ENCODE measurements around the gene ALPK1. TPM values are rescaled to one million over a fixed set of nuclear protein-coding genes. Genes with fewer than 3 reads are reported as not detected.

ALPK1 gene
- polyA plus RNA-seq, 2 of the 4 experiments (the other 2 are of a cell fraction), result 3.5 to 15.9 TPM

- no peak for DNase-seq (ENCODE audit: low read depth in 1 of 2, low spot score in 1 of 2)
- ChIA-PET CTCF (no interaction called here), POLR2A (no interaction called here)
- H3K4me1 ChIP-seq, result no peaks in the 10 kb centered on the region
- 87% methylated on average over 7 of the region's 10 CpGs for WGBS (ENCODE audit: missing lambda C conversion rate)
- TF ChIP-seq MAZ (IDR thresholded peaks at IDR 0.05; ENCODE audit: borderline replicate concordance, low read depth, low read length) (no peak), EHF (CRISPR knock-in tag; IDR thresholded peaks at IDR 0.05) (no peak), NPAS2 (CRISPR knock-in tag; IDR thresholded peaks at IDR 0.05; ENCODE audit: borderline replicate concordance) (no peak), SREBF2 (IDR thresholded peaks at IDR 0.05) (no peak), NR3C1 (IDR thresholded peaks at IDR 0.05) (no peak)
- no peak overlapping the region for H3K27ac ChIP-seq
- H3K9me3 ChIP-seq, result no peaks in the 10 kb centered on the region
- ATAC-seq, result no peak
- H3K4me2 ChIP-seq, result no peak overlapping the region
- H3K4me3 ChIP-seq, result no peak overlapping the region
- no peak for FAIRE-seq
These were observed 61.2 kb downstream of the ALPK1 start for GRCh38 chr4:112358415-112358814.

DNA sequence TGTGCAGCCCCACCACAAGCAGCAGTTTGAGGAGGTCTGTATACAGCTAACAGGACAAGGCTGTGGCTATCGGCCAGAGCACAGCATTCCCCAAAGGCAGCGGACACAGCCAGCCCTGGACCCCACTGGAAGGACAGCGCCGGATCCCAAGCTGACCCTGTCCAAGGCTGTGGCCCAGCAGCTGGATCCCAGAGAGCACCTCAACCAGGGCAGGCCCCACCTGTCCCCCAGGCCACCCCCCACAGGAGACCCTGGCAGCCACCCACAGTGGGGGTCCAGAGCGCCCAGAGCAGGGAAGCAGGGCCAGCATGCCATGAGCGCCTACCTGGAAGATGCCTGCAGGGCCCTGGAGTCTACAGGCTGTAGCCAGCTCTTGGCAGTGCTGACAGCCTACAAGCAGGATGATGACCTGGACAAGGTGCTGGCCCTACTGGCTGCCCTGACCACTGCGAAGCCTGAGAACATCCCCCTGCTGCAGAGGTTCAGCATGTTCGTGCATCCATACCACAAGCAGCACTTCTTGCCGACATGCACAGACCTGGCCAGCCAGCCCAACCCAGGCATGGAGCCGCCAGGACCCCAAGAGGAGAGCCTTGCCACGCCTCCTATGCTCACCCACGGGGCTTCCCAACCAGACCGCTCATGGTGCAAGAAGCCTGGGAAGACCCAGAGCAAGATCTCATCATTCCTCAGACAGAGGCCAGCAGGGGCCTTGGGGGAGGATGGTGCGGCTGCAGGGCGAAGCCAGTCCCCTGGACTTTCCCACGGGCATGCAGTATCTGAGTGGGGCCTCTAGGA lies 62.0 kb downstream of the ALPK1 start:
- no peaks in the 10 kb centered on the region for H3K4me1 ChIP-seq
- POLR2A ChIA-PET, result no interaction called here
- CTCF ChIA-PET, result no interaction called here
- WGBS (ENCODE audit: missing lambda C conversion rate), result 91% methylated on average over 4 of the region's 16 CpGs
- no peak overlapping the region for H3K4me2 ChIP-seq
- FAIRE-seq (no peak), DNase-seq (ENCODE audit: low read depth in 1 of 2, low spot score in 1 of 2) (no peak), ATAC-seq (no peak)
- H3K27ac ChIP-seq, result no peak overlapping the region
- H3K4me3 ChIP-seq, result no peak overlapping the region
- no peak for TF ChIP-seq ELK1 (IDR thresholded peaks at IDR 0.05; ENCODE audit: low read depth, low read length)
- no peak for TF ChIP-seq CEBPB (IDR thresholded peaks at IDR 0.05)
- TF ChIP-seq KDM5A (IDR thresholded peaks at IDR 0.05), result no peak
- no peak for TF ChIP-seq TP53 (CRISPR knock-in tag; IDR thresholded peaks at IDR 0.05)
- no peak for TF ChIP-seq PHF8 (IDR thresholded peaks at IDR 0.05; ENCODE audit: borderline replicate concordance, low read depth)
- TF ChIP-seq JUNB (IDR thresholded peaks at IDR 0.05), result no peak
- no peaks in the 10 kb centered on the region for H3K9me3 ChIP-seq

- TF ChIP-seq RARB (CRISPR knock-in tag; IDR thresholded peaks at IDR 0.05) (no peak), NFE2L2 (conservative IDR thresholded peaks at IDR 0.05; ENCODE audit: low read length) (no peak), FOSB (CRISPR knock-in tag; IDR thresholded peaks at IDR 0.05) (no peak), CEBPB (IDR thresholded peaks at IDR 0.05) (no peak), ZNF302 (CRISPR knock-in tag; IDR thresholded peaks at IDR 0.05) (no peak), EP300 (IDR thresholded peaks at IDR 0.05) (no peak)
- CTCF ChIA-PET, result no interaction called here
- 63% methylated on average over 5 of the region's 6 CpGs for WGBS (ENCODE audit: missing lambda C conversion rate)
- Histone ChIP-seq H3K27ac (no peak overlapping the region), H3K4me1 (no peaks in the 10 kb centered on the region), H3K4me3 (no peak overlapping the region), H3K4me2 (no peak overlapping the region), H3K9me3 (no peaks in the 10 kb centered on the region)
- DNase-seq (ENCODE audit: low read depth in 1 of 2, low spot score in 1 of 2) (peak in 1 of 2 experiments; percentile 0), FAIRE-seq (no peak), ATAC-seq (no peak)
- POLR2A ChIA-PET, result no interaction called here
These were observed 64.1 kb downstream of the ALPK1 start for GRCh38 chr4:112361181-112361791.

DNA sequence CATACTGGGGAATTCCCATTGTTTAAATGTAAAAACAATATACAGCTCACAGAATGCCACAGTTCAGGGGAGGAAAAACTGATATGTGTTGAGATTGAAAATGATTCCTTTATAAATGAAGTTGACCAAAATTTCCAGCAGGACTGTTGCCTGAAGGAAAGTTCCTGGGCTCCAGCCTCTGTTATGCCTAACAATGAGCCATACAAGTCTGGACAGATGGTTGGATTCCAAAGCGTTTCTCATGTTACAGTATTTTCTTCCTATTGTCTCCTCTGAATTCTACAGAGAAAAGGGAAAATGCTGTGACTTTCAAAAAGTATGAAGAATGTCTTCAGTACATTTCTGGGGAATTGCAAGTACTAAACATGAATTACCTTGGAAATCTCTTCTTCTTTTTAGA lies 73.3 kb downstream of the ALPK1 start:
- H3K27ac ChIP-seq, result no peak overlapping the region
- ChIA-PET CTCF (interaction anchor here (0.8 kb wide), 1 partner anchor 234 kb away, joined by 3 read pairs; no protein-coding TSS in a partner anchor), POLR2A (no interaction called here)
- H3K4me1 ChIP-seq, result no peaks in the 10 kb centered on the region
- ATAC-seq, result no peak
- DNase-seq (ENCODE audit: low read depth in 1 of 2, low spot score in 1 of 2), result no peak
- H3K4me3 ChIP-seq, result no peak overlapping the region
- 0 out of 3 replicates have a peak, but pooled peaks cover 3% of the 10 kb centered on the region for H3K9me3 ChIP-seq
- H3K4me2 ChIP-seq, result no peak overlapping the region
- WGBS (ENCODE audit: missing lambda C conversion rate), result 56% methylated on average over 1 of the region's 1 CpG
- TF ChIP-seq TP53 (CRISPR knock-in tag; IDR thresholded peaks at IDR 0.05) (no peak), ZNF302 (CRISPR knock-in tag; IDR thresholded peaks at IDR 0.05) (no peak), HOXA7 (CRISPR knock-in tag; IDR thresholded peaks at IDR 0.05) (no peak), CHD2 (IDR thresholded peaks at IDR 0.05; ENCODE audit: low read length, partially characterized antibody) (no peak), RNF2 (IDR thresholded peaks at IDR 0.05; ENCODE audit: borderline replicate concordance, low read depth) (no peak), NPAS2 (CRISPR knock-in tag; IDR thresholded peaks at IDR 0.05; ENCODE audit: borderline replicate concordance) (no peak), PHF8 (IDR thresholded peaks at IDR 0.05; ENCODE audit: borderline replicate concordance, low read depth) (no peak)
- no peak for FAIRE-seq

Data from A549 (cell line).